Keratinocyte (primary cell): ENCODE data around the gene HOXB2. TPM values are rescaled to one million over a fixed set of nuclear protein-coding genes. Genes with fewer than 3 reads are reported as not detected.

Source experiments
- DNase-seq: peaks from one replicate; pipeline ENCODE4 v3.0.0-alpha.2; 2011; ENCODE audit warnings: low read depth, missing footprints, low spot score
- FAIRE-seq: peaks from 2 replicates; lab custom pipeline; 2011; peaks lifted over from hg19 to GRCh38; lab: Jason Lieb, UNC
- H2AFZ ChIP-seq: 2 replicates; pipeline ENCODE4 v1.6.0; 2012; ENCODE audit warnings: low read length, control low read depth, inconsistent platforms; ENCODE audit not compliant: control insufficient read depth
- H3K27ac ChIP-seq: 2 replicates; pipeline ENCODE4 v1.5.1; 2011; ENCODE audit warnings: low read length; ENCODE audit not compliant: control insufficient read depth, insufficient read depth
- H3K27me3 ChIP-seq: 3 replicates; pipeline ENCODE4 v1.6.0; 2011; ENCODE audit warnings: low read length; ENCODE audit not compliant: control insufficient read depth, insufficient read depth; ENCODE audit errors: extremely low read depth
- H3K36me3 ChIP-seq, 2 experiments: 2 replicates in 1 of 2; 3 replicates in 1 of 2; pipeline ENCODE4 v1.5.1; 2011; ENCODE audit warnings: low read length in 2 of 2, mild to moderate bottlenecking in 1 of 2; ENCODE audit not compliant: control insufficient read depth in 2 of 2, insufficient read depth in 2 of 2; ENCODE audit errors: extremely low read depth in 1 of 2
- H3K4me1 ChIP-seq: 3 replicates; pipeline ENCODE4 v1.5.1; 2011; ENCODE audit warnings: low read length; ENCODE audit not compliant: control insufficient read depth, insufficient read depth; ENCODE audit errors: extremely low read depth
- H3K4me2 ChIP-seq: 3 replicates; pipeline ENCODE4 v1.6.0; 2011; ENCODE audit warnings: low read depth, low read length; ENCODE audit not compliant: control insufficient read depth, insufficient read depth; ENCODE audit errors: extremely low read depth
- H3K4me3 ChIP-seq, 3 experiments: fragments of 200-600 bp in 1 of 3; sonication (generic) in 1 of 3; 2 replicates in 2 of 3; 3 replicates in 1 of 3; pipeline ENCODE4 v1.5.1; 2011 to 2016; ENCODE audit warnings: low read length in 3 of 3, mild to moderate bottlenecking in 3 of 3, control low read depth in 2 of 3, inconsistent platforms in 1 of 3, low read depth in 1 of 3, mixed read lengths in 1 of 3, mixed run types in 1 of 3, moderate library complexity in 1 of 3; ENCODE audit not compliant: control insufficient read depth in 2 of 3, insufficient read depth in 2 of 3; ENCODE audit errors: extremely low read depth in 1 of 3
- H3K79me2 ChIP-seq: 2 replicates; pipeline ENCODE4 v1.6.0; 2012; ENCODE audit warnings: low read length; ENCODE audit not compliant: control insufficient read depth, insufficient read depth
- H3K9ac ChIP-seq: 3 replicates; pipeline ENCODE4 v1.6.0; 2011; ENCODE audit warnings: low read length; ENCODE audit not compliant: control insufficient read depth, insufficient read depth; ENCODE audit errors: extremely low read depth
- H3K9me1 ChIP-seq: 3 replicates; pipeline ENCODE4 v1.6.0; 2011; ENCODE audit warnings: low read length; ENCODE audit not compliant: control insufficient read depth, insufficient read depth; ENCODE audit errors: extremely low read depth
- H3K9me3 ChIP-seq: 2 replicates; pipeline ENCODE4 v1.5.1; 2012; ENCODE audit warnings: low read depth, low read length; ENCODE audit not compliant: control insufficient read depth
- H4K20me1 ChIP-seq: 3 replicates; pipeline ENCODE4 v1.6.0; 2011; ENCODE audit warnings: low read length; ENCODE audit not compliant: control insufficient read depth, insufficient read depth; ENCODE audit errors: extremely low read depth
- EZH2 ChIP-seq: IDR thresholded peaks from one replicate; pipeline ENCODE4 v1.6.1; 2012; ENCODE audit warnings: inconsistent platforms, mild to moderate bottlenecking, low read length, moderate library complexity
- dilution Hi-C: fragments of 300-500 bp; cut with MboI; formaldehyde crosslinking; loops from one replicate; pipeline ENCODE4 v1.7.0; 2020; ENCODE audit warnings: low sequenced_read_pairs; ENCODE audit not compliant: extremely low pct_ligation_motif_present
- polyA plus RNA-seq, 5 experiments: library from polyadenylated mRNA; depleted of rRNA in 3 of 5; stranded (reverse) in 3 of 5; stranded (forward) in 1 of 5; unstranded in 1 of 5; fragments of >200 nt; gene quantifications; 1 replicate in 1 of 5; 2 replicates in 3 of 5; 3 replicates in 1 of 5; pipeline versions ENCODE4 v1.2.1 to v1.2.3, GENCODE V29; 2011 to 2012; ENCODE audit warnings: missing spikeins in 2 of 5, low read depth in 1 of 5, low replicate concordance in 1 of 5
- TF ChIP-seq, protein P1 (sequence below), 3 experiments: IDR thresholded peaks in 1 of 3; conservative IDR thresholded peaks in 1 of 3; optimal IDR thresholded peaks in 1 of 3; 2 replicates in 2 of 3; 3 replicates in 1 of 3; pipeline versions ENCODE3 to v1.5.1; 2011; ENCODE audit warnings: low read length in 3 of 3, mild to moderate bottlenecking in 3 of 3, moderate library complexity in 2 of 3, control low read depth in 1 of 3, inconsistent platforms in 1 of 3; ENCODE audit not compliant: insufficient read depth in 2 of 3; ENCODE audit errors: extremely low read depth in 1 of 3

HOXB2 gene
- polyA plus RNA-seq, 1 donor (not counting 4 experiments of a cell fraction or from before 2014, with no cell fraction given), result 3.8 TPM

DNA sequence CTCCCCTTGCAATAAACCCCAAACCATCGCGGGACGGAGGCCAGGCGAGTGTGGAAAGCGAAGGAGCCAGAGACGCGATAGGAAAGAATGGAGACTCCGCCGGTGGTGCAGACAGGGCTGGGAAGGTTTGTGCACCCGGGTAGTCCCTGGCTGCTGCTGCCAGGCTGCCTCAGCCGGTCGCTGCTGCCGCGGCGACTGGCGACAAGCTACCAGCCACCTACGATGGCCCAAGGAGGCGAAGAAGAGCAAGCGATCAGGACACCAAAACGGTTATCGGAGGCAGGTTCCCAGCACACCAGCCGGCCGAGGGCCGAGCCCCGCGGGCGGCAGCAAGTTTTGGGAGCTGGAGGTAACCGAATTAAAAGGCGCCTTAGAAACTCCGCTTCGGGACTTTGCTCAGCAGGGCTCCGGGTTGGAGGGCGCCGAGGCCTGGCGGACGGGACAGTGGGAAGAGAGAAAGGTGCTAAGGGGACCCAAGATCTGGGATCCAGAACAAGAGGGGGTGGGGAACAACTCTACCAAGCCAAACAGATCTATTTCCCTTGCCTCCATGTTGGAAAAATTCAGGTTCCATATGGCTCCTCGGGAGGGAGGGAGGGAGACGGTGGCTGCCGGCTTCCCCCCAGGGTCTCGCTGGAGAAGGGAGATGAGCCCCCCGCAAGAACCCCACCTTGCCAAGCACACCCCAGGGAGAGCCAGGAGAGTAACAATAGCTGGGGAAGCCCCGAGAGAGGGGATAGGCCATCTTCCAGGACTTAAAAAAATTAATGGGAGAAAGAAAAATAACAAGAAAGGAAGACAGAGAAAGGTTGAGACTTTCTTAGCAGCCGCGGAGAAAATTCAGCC, 9.7 kb upstream of the HOXB2 start:
- TF ChIP-seq EZH2, result no peak
- TF ChIP-seq, protein P1, sequence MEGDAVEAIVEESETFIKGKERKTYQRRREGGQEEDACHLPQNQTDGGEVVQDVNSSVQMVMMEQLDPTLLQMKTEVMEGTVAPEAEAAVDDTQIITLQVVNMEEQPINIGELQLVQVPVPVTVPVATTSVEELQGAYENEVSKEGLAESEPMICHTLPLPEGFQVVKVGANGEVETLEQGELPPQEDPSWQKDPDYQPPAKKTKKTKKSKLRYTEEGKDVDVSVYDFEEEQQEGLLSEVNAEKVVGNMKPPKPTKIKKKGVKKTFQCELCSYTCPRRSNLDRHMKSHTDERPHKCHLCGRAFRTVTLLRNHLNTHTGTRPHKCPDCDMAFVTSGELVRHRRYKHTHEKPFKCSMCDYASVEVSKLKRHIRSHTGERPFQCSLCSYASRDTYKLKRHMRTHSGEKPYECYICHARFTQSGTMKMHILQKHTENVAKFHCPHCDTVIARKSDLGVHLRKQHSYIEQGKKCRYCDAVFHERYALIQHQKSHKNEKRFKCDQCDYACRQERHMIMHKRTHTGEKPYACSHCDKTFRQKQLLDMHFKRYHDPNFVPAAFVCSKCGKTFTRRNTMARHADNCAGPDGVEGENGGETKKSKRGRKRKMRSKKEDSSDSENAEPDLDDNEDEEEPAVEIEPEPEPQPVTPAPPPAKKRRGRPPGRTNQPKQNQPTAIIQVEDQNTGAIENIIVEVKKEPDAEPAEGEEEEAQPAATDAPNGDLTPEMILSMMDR (optimal IDR thresholded peaks at IDR 0.05 in 1 of 3, IDR thresholded peaks at IDR 0.05 in 1 of 3, conservative IDR thresholded peaks at IDR 0.05 in 1 of 3; ENCODE audit: extremely low read depth in 1 of 3, insufficient read depth in 2 of 3, low read length in 3 of 3), result no peak

DNA sequence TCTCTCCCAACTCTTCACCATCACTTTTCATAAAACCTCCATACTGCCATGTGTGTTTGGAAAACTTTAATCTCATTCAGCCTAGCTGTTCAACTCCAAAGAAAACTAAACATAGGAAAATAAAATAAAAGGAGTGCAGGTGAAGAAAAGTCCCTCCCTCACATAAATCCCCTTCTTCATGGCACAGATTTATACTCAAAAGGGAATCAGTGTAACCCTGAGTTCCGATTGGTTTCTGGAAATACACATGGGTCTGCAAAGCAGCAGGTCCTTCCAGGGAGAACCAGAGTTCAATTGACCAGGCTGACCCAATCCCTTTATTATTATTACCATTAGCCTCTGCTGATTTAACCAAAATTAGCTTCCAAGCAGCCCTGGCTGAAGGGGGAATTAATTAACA, 8.9 kb upstream of the HOXB2 start:
- H3K4me1 ChIP-seq, result peaks cover 14% of the 10 kb centered on the region

More for the DNA sequence above, 9.7 kb upstream of the HOXB2 start:
- peaks cover 24% of the 10 kb centered on the region for H3K27me3 ChIP-seq
- no peak overlapping the region for H2AFZ ChIP-seq
- H3K27ac ChIP-seq, result no peak overlapping the region
- H3K4me2 ChIP-seq, result no peak overlapping the region
- H3K9me3 ChIP-seq, result no peaks in the 10 kb centered on the region
- no peaks in the 10 kb centered on the region for H3K79me2 ChIP-seq
- H3K9ac ChIP-seq, result peak overlapping the region; percentile 22
- no peaks in the 10 kb centered on the region for H4K20me1 ChIP-seq
- DNase-seq (no peak), FAIRE-seq (no peak)
- H3K36me3 ChIP-seq, result peaks cover 0 to 3% of the 10 kb centered on the region in 2 experiments
- H3K4me3 ChIP-seq, result peak overlapping the region in 1 of 3 experiments; percentile 17
- H3K9me1 ChIP-seq, result no peaks in the 10 kb centered on the region
- dilution Hi-C loops, result no loop called here
- H3K4me1 ChIP-seq, result peaks cover 14% of the 10 kb centered on the region

More for the DNA sequence above, 8.9 kb upstream of the HOXB2 start:
- Histone ChIP-seq H3K9me1 (no peaks in the 10 kb centered on the region), H3K27me3 (peaks cover 21% of the 10 kb centered on the region), H3K9me3 (no peaks in the 10 kb centered on the region), H3K27ac (no peak overlapping the region), H3K4me2 (no peak overlapping the region), H4K20me1 (no peaks in the 10 kb centered on the region), H3K79me2 (no peaks in the 10 kb centered on the region), H3K4me3 (no peak overlapping the region), H3K36me3 (peaks cover 0 to 3% of the 10 kb centered on the region in 2 experiments), H2AFZ (no peak overlapping the region), H3K9ac (no peak overlapping the region)
- FAIRE-seq, result no peak
- dilution Hi-C loops, result no loop called here
- no peak for TF ChIP-seq EZH2
- TF ChIP-seq, protein P1 (optimal IDR thresholded peaks at IDR 0.05 in 1 of 3, IDR thresholded peaks at IDR 0.05 in 1 of 3, conservative IDR thresholded peaks at IDR 0.05 in 1 of 3; ENCODE audit: extremely low read depth in 1 of 3, insufficient read depth in 2 of 3, low read length in 3 of 3), result no peak
- DNase-seq, result no peak
